CD8-positive, alpha-beta memory T cell (primary cell): ENCODE measurements around the gene SEMA3G. TPM values are rescaled to one million over a fixed set of nuclear protein-coding genes. Genes with fewer than 3 reads are reported as not detected.

ENCODE experiments used
- CTCF ChIA-PET: fragments of 350-600 bp; sonication (Branson Sonifier 250); formaldehyde crosslinking; loops from one replicate; lab custom pipeline; 2021; ENCODE audit warnings: antibody characterized with exemption; lab: Charles Lee
- POLR2A ChIA-PET: fragments of 350-600 bp; sonication (Branson Sonifier 250); formaldehyde crosslinking; loops from one replicate; lab custom pipeline; 2021; ENCODE audit warnings: antibody characterized with exemption; lab: Charles Lee
- DNase-seq, 5 donors: peaks; one replicate each; pipeline versions ENCODE4 v3.0.0 to v3.0.0-alpha.2; 2020 to 2022; ENCODE audit warnings: mixed read lengths in 1 of 5
- H3K27ac ChIP-seq: one replicate; pipeline ENCODE4 v1.7.0; 2013; ENCODE audit warnings: low read depth, mild to moderate bottlenecking, low read length, moderate library complexity
- H3K27me3 ChIP-seq: 2 replicates; pipeline ENCODE4 v1.7.0; 2013; ENCODE audit warnings: low read length, mild to moderate bottlenecking; ENCODE audit not compliant: insufficient read depth, poor library complexity, severe bottlenecking
- H3K36me3 ChIP-seq: 2 replicates; pipeline ENCODE4 v1.7.0; 2013; ENCODE audit warnings: mild to moderate bottlenecking, low read length, moderate library complexity; ENCODE audit not compliant: insufficient read depth
- H3K4me1 ChIP-seq: 2 replicates; pipeline ENCODE4 v1.7.0; 2013; ENCODE audit warnings: mild to moderate bottlenecking, low read length, moderate library complexity; ENCODE audit not compliant: insufficient read depth
- H3K4me3 ChIP-seq: 2 replicates; pipeline ENCODE4 v1.7.0; 2013; ENCODE audit warnings: mild to moderate bottlenecking, low read length
- H3K9me3 ChIP-seq: 2 replicates; pipeline ENCODE4 v1.7.0; 2013; ENCODE audit warnings: mild to moderate bottlenecking, low read length
- H3K27ac Mint-ChIP-seq, 8 donors: one replicate each; pipeline ENCODE4 v1.8.0; 2020 to 2021; ENCODE audit warnings: mixed read lengths in 8 of 8, mild to moderate bottlenecking in 6 of 8, inconsistent platforms in 3 of 8, moderate library complexity in 3 of 8
- H3K27me3 Mint-ChIP-seq, 2 donors: one replicate each; pipeline ENCODE4 v1.8.0; 2020 to 2021; ENCODE audit warnings: mixed read lengths in 2 of 2, mild to moderate bottlenecking in 1 of 2, moderate library complexity in 1 of 2
- H3K36me3 Mint-ChIP-seq, 3 donors: one replicate each; pipeline ENCODE4 v1.8.0; 2020 to 2021; ENCODE audit warnings: mixed read lengths in 3 of 3, inconsistent platforms in 1 of 3, mild to moderate bottlenecking in 1 of 3
- H3K4me1 Mint-ChIP-seq, 3 donors: one replicate each; pipeline ENCODE4 v1.8.0; 2020 to 2021; ENCODE audit warnings: mixed read lengths in 3 of 3, inconsistent platforms in 1 of 3, mild to moderate bottlenecking in 1 of 3
- H3K4me3 Mint-ChIP-seq, 7 donors: one replicate each; pipeline ENCODE4 v1.8.0; 2020 to 2021; ENCODE audit warnings: mixed read lengths in 7 of 7, mild to moderate bottlenecking in 6 of 7, moderate library complexity in 4 of 7, inconsistent platforms in 2 of 7
- H3K9me3 Mint-ChIP-seq, 5 donors: one replicate each; pipeline ENCODE4 v1.8.0; 2020 to 2022; ENCODE audit warnings: mixed read lengths in 5 of 5, mild to moderate bottlenecking in 3 of 5, moderate library complexity in 2 of 5, inconsistent platforms in 1 of 5
- polyA plus RNA-seq: library from polyadenylated mRNA; unstranded; fragments of 300-500 nt; fragmentation: Illumina TruSeq; gene quantifications from one replicate; pipeline ENCODE4 v1.2.3, GENCODE V29; 2021
- total RNA-seq, 2 experiments: library from RNA; stranded (reverse); gene quantifications; one replicate each; pipeline ENCODE4 v1.2.3, GENCODE V29; 2021

Gene SEMA3G
- total and polyA plus RNA-seq, 3 experiments from 2014 or later: 0.13 to 0.16 TPM; not detected in 1

DNA sequence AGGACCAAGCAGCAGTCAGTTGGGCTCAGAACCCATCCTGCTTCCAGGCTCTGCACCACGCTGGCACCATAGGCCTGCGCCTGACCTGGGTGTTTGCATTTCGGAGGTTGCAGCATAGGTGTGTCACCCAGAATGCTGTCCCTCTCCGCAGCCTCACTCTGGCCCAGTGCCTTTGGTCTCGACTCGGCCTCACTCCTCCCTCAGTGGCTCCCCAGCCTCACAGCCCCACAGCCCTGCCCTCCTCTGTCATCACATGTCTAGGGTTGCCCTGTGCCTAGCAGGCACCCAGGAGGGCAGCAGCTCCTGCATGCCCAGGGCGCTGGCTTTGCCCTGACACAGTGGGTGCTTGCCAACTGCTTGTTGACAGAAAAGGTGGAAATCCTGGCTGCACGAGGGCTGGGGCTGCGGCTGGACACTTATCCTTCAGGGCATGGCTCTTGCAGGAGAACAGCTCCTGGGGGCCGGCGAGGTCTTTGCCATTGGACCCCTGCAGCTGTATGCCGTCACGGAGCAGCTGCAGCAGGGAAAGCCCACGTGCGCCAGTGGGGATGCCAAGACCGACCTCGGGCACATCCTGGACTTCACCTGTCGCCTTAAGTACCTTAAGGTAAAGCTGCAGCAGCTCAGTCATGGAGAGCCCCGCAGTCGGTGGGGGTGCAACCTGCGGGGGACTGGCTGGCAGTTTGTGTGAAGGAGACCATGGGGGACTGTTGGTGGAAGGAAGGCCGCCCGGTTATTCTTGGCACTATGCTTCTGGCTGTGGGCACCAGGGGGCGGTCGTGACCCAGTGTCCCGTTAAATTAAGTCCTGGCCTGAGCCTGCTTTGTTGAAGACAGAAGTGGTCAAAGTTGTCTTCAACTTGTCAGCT lies 26.7 kb upstream of the SEMA3G start:
- Histone ChIP-seq H3K27me3 (no peaks in the 10 kb centered on the region), H3K4me1 (no peaks in the 10 kb centered on the region), H3K4me3 (no peak overlapping the region), H3K36me3 (peaks cover 49% of the 10 kb centered on the region), H3K9me3 (no peaks in the 10 kb centered on the region), H3K27ac (no peak overlapping the region)
- DNase-seq: no peak
- peak overlapping the region in 2 of 8 donors; percentile 24 to 47 for H3K27ac Mint-ChIP-seq
- CTCF ChIA-PET: interaction anchor here (1.1 kb wide), 1 partner anchor 15 kb away, joined by 3 read pairs; no protein-coding TSS in a partner anchor
- POLR2A ChIA-PET: no interaction called here
- no peaks in the 10 kb centered on the region for H3K27me3 Mint-ChIP-seq
- peaks cover 0 to 81% (median 0%) of the 10 kb centered on the region in 3 donors for H3K36me3 Mint-ChIP-seq
- peaks cover 0 to 8% (median 3%) of the 10 kb centered on the region in 3 donors for H3K4me1 Mint-ChIP-seq
- H3K4me3 Mint-ChIP-seq: no peak overlapping the region
- no peaks in the 10 kb centered on the region for H3K9me3 Mint-ChIP-seq

DNA sequence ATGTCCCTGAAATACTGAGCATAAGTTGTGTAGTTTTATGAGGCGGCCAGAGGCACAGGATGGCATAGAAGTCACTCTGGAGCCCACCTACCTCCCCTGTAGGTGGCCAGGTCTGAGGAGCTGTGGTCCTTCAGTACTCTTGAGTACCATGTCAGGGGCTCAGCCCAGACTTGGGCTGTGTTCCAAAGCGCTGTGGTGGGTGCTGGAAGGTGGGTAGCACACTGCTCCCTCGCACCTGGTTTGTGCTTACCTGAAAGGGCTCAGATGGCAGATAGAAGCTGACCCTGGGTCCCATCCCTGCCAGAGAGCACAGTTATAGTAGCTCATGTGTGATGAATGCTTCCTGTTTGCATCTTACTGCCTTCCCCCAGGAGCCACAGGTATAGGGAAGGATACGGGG lies 26.0 kb upstream of the SEMA3G start:
- H3K4me3 Mint-ChIP-seq: no peak overlapping the region
- Histone ChIP-seq H3K4me3 (no peak overlapping the region), H3K36me3 (peaks cover 45% of the 10 kb centered on the region), H3K4me1 (no peaks in the 10 kb centered on the region), H3K27me3 (no peaks in the 10 kb centered on the region), H3K27ac (no peak overlapping the region), H3K9me3 (no peaks in the 10 kb centered on the region)
- CTCF ChIA-PET: interaction anchor here (1.1 kb wide), 1 partner anchor 14 kb away, joined by 3 read pairs; no protein-coding TSS in a partner anchor
- DNase-seq: no peak
- H3K9me3 Mint-ChIP-seq: no peaks in the 10 kb centered on the region
- no peak overlapping the region for H3K27ac Mint-ChIP-seq
- peaks cover 0 to 78% (median 1%) of the 10 kb centered on the region in 3 donors for H3K36me3 Mint-ChIP-seq
- H3K4me1 Mint-ChIP-seq: peaks cover 0 to 12% (median 4%) of the 10 kb centered on the region in 3 donors
- POLR2A ChIA-PET: no interaction called here
- H3K27me3 Mint-ChIP-seq: no peaks in the 10 kb centered on the region

DNA sequence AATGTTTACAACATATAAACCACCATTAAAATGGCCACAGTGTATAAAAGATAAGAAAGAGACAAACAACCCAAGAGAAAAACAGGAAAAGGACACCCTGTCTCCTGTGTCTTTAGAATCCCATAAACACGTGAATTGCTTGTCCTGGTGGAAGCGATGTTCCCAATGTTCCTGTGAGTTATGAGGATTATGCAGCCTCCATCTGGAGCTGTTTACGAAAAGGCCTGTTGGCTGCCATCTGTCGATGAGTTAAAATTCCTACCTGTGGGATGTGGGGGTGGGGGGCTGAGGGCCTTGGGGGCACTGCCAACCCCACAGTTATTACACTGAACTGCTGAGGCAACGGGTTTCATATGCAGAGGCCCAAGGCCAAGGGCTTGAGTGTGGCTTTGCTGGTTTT lies 24.1 kb upstream of the SEMA3G start:
- H3K4me1 Mint-ChIP-seq: peaks cover 0 to 18% (median 7%) of the 10 kb centered on the region in 3 donors
- H3K4me1 ChIP-seq: no peaks in the 10 kb centered on the region
- H3K36me3 Mint-ChIP-seq: peaks cover 0 to 71% (median 4%) of the 10 kb centered on the region in 3 donors
- DNase-seq: no peak
- H3K4me3 ChIP-seq: no peak overlapping the region
- H3K27me3 ChIP-seq: no peaks in the 10 kb centered on the region
- no peaks in the 10 kb centered on the region for H3K27me3 Mint-ChIP-seq
- H3K9me3 ChIP-seq: no peaks in the 10 kb centered on the region
- ChIA-PET CTCF (interaction anchor here (0.9 kb wide), 1 partner anchor 17 kb away, joined by 4 read pairs; no protein-coding TSS in a partner anchor), POLR2A (no interaction called here)
- H3K36me3 ChIP-seq: peaks cover 34% of the 10 kb centered on the region
- H3K27ac Mint-ChIP-seq: peak overlapping the region in 1 of 8 donors; percentile 75
- H3K27ac ChIP-seq: no peak overlapping the region
- H3K9me3 Mint-ChIP-seq: no peaks in the 10 kb centered on the region
- H3K4me3 Mint-ChIP-seq: no peak overlapping the region

DNA sequence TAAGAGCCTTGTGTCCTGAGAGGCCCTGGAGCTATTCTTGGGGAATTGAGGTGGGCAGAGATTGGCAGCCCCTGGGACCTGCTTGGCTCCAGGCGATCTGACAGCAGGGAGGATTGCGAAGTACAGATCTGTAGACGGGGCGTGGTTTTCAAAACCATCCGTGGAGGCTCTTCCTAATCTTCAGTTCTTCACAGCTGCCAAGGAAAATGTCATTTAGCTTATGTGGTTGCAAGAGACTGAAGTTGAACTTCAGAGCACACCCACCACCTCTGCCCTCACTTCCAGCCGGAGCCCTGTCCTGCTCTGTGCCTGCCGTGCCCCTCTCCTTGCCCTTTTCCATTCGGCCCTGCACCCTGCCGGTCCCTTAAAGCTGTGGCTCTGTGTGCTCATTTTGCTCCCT lies 23.4 kb upstream of the SEMA3G start:
- Histone ChIP-seq H3K9me3 (no peaks in the 10 kb centered on the region), H3K36me3 (peaks cover 28% of the 10 kb centered on the region), H3K27ac (no peak overlapping the region), H3K4me3 (no peak overlapping the region), H3K27me3 (no peaks in the 10 kb centered on the region), H3K4me1 (no peaks in the 10 kb centered on the region)
- H3K4me3 Mint-ChIP-seq: no peak overlapping the region
- DNase-seq: no peak
- peak overlapping the region in 3 of 8 donors; percentile 11 to 54 (median 35) for H3K27ac Mint-ChIP-seq
- peaks cover 3 to 20% (median 9%) of the 10 kb centered on the region in 3 donors for H3K4me1 Mint-ChIP-seq
- no peaks in the 10 kb centered on the region for H3K9me3 Mint-ChIP-seq
- H3K36me3 Mint-ChIP-seq: peaks cover 0 to 66% (median 4%) of the 10 kb centered on the region in 3 donors
- no peaks in the 10 kb centered on the region for H3K27me3 Mint-ChIP-seq
- POLR2A ChIA-PET: no interaction called here
- CTCF ChIA-PET: interaction anchor here (0.9 to 1.4 kb wide), 2 partner anchors 11 to 161 kb away, joined by 3 read pairs; no protein-coding TSS in a partner anchor

DNA sequence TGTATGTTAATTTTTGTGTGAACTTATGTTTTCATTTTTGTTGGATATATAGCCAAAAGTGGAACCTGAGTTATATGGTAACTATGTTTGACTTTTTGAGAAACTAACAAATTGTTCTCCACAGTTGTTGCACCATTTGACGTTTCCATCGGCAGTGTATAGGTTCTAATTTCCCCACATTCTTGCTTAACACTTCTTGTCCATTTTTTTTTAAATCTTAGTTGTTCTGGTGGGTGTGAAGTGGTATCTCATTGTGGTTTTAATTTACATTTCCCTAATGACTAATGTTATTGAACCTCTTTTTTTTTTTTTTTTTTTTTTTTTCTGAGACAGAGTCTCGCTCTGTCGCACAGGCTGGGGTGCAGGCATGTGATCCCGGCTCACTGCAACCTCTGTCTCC lies 18.5 kb upstream of the SEMA3G start:
- DNase-seq: no peak
- H3K4me1 Mint-ChIP-seq: peaks cover 16 to 50% (median 16%) of the 10 kb centered on the region in 3 donors
- peaks cover 17% of the 10 kb centered on the region for H3K36me3 ChIP-seq
- no peaks in the 10 kb centered on the region for H3K9me3 ChIP-seq
- peak overlapping the region in 2 of 8 donors; percentile 27 to 43 for H3K27ac Mint-ChIP-seq
- no peaks in the 10 kb centered on the region for H3K27me3 Mint-ChIP-seq
- H3K36me3 Mint-ChIP-seq: peaks cover 0 to 65% (median 7%) of the 10 kb centered on the region in 3 donors
- ChIA-PET CTCF (no interaction called here), POLR2A (interaction anchor here (0.7 kb wide), 1 partner anchor 217 kb away, joined by 6 read pairs; no protein-coding TSS in a partner anchor)
- H3K4me3 ChIP-seq: no peak overlapping the region
- no peaks in the 10 kb centered on the region for H3K27me3 ChIP-seq
- no peaks in the 10 kb centered on the region for H3K9me3 Mint-ChIP-seq
- no peak overlapping the region for H3K27ac ChIP-seq
- no peak overlapping the region for H3K4me3 Mint-ChIP-seq
- H3K4me1 ChIP-seq: no peaks in the 10 kb centered on the region

DNA sequence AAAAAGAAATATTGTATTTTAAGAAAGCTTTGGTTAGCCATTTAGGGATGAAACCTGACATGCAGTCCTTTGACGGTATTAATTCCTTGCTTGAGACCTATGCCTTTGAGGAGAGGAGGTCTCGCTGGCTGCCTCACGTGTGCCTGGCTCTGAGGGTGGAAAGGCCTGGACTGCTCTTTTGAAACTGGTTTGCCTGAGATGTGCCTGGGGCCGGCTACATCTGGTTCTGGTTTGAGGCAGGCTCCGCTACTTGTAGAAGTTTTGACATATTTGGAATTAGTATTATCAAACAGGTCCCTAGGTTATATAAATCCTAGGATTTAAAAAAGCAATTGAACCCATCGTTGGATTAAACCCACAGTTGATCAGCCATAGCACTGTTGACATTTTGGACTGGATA lies 17.0 kb upstream of the SEMA3G start:
- Histone ChIP-seq H3K27me3 (no peaks in the 10 kb centered on the region), H3K4me1 (peaks cover 7% of the 10 kb centered on the region), H3K36me3 (peaks cover 11% of the 10 kb centered on the region), H3K27ac (no peak overlapping the region), H3K9me3 (no peaks in the 10 kb centered on the region), H3K4me3 (no peak overlapping the region)
- DNase-seq: no peak
- Mint-ChIP-seq H3K9me3 (no peaks in the 10 kb centered on the region), H3K27ac (peak overlapping the region in 2 of 8 donors; percentile 17 to 21), H3K4me3 (no peak overlapping the region), H3K4me1 (peaks cover 28 to 61% (median 31%) of the 10 kb centered on the region in 3 donors), H3K36me3 (peaks cover 0 to 70% (median 11%) of the 10 kb centered on the region in 3 donors), H3K27me3 (no peaks in the 10 kb centered on the region)
- ChIA-PET CTCF (interaction anchor here (1.1 kb wide), 1 partner anchor 10 kb away, joined by 3 read pairs; no protein-coding TSS in a partner anchor), POLR2A (no interaction called here)

DNA sequence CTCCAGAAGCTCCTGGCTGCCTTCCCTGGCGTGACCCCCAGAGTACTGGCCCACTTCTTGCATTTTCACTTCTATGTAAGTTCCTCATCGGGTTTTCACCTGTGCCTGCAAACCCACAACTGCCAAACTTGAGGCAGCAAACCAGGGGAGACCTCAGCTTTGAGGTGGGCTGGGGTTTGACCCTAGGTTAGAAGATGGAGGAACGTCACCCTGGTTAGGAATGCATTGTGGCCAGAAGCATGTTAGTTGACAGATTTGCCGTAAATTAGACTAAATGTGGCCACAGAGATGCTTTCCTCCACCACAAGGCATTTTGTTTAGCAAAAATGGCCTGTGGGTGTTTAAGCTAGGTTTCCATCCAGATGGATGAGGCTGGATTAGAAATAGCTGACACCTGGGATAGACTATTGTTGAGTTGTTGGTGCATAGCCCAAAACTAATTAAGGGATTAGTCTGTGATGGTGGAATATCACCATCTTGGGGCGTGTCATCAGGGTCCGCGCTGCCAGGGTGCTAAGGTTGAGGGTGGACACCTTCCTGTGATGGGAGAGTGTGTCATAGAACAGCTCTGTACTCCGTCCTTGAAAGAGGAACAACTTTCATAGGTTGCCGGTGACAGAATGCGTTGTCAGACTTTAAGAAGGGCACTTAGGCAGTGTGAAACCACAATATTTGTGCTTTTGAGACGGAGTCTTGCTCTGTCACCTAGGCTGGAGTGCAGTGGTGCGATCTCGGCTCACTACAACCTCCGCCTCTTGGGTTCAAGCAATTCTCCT lies 14.1 kb upstream of the SEMA3G start:
- Histone ChIP-seq H3K9me3 (no peaks in the 10 kb centered on the region), H3K27ac (no peak overlapping the region), H3K4me1 (peaks cover 28% of the 10 kb centered on the region), H3K36me3 (peaks cover 11% of the 10 kb centered on the region), H3K4me3 (no peak overlapping the region), H3K27me3 (no peaks in the 10 kb centered on the region)
- CTCF ChIA-PET: interaction anchor here (1.0 to 3.7 kb wide), 2 partner anchors 11 to 47 kb away, joined by 3 to 18 read pairs; no protein-coding TSS in a partner anchor
- H3K4me1 Mint-ChIP-seq: peaks cover 40 to 77% (median 50%) of the 10 kb centered on the region in 3 donors
- DNase-seq: no peak
- H3K36me3 Mint-ChIP-seq: peaks cover 0 to 66% (median 6%) of the 10 kb centered on the region in 3 donors
- H3K9me3 Mint-ChIP-seq: no peaks in the 10 kb centered on the region
- peak overlapping the region in 4 of 8 donors; percentile 64 to 98 (median 84) for H3K27ac Mint-ChIP-seq
- peak overlapping the region in 2 of 7 donors; percentile 27 to 94 for H3K4me3 Mint-ChIP-seq
- no peaks in the 10 kb centered on the region for H3K27me3 Mint-ChIP-seq
- POLR2A ChIA-PET: no interaction called here
